Measurements from ENCODE around the gene B3GNT8.

Gene B3GNT8

GRCh38 chr19:41421314-41421713 lies 5.9 kb downstream of the B3GNT8 start:
- Histone ChIP-seq H3K4me1 (ENCODE audit: insufficient read depth, insufficient read length) (peaks cover 3% of the 10 kb centered on the region), H3K4me3 (ENCODE audit: insufficient read length, low read depth) (no peak overlapping the region), H3K36me3 (ENCODE audit: insufficient read depth, insufficient read length, low read length) (peaks cover 34% of the 10 kb centered on the region), H3K27me3 (ENCODE audit: insufficient read depth, insufficient read length) (no peaks in the 10 kb centered on the region), H3K9me3 (ENCODE audit: insufficient read depth, low read length) (no peaks in the 10 kb centered on the region), H3K9ac (ENCODE audit: insufficient read length, low read depth) (no peak overlapping the region)
- TF ChIP-seq YY1 (IDR thresholded peaks at IDR 0.05; ENCODE audit: insufficient read depth, insufficient read length) (no peak), SUZ12 (IDR thresholded peaks at IDR 0.05; ENCODE audit: extremely low read depth, insufficient read depth, insufficient read length) (no peak), ZNF274 (IDR thresholded peaks at IDR 0.05; ENCODE audit: low read depth, low read length) (no peak)
- no peak for DNase-seq (ENCODE audit: low read depth, low spot score)

GRCh38 chr19:41420101-41420880 lies 6.9 kb downstream of the B3GNT8 start:
- H3K9me3 ChIP-seq (ENCODE audit: insufficient read depth, low read length): no peaks in the 10 kb centered on the region
- TF ChIP-seq ZNF274 (IDR thresholded peaks at IDR 0.05; ENCODE audit: low read depth, low read length) (no peak), SUZ12 (IDR thresholded peaks at IDR 0.05; ENCODE audit: extremely low read depth, insufficient read depth, insufficient read length) (no peak), YY1 (IDR thresholded peaks at IDR 0.05; ENCODE audit: insufficient read depth, insufficient read length) (no peak)
- H3K9ac ChIP-seq (ENCODE audit: insufficient read length, low read depth): no peak overlapping the region
- H3K4me1 ChIP-seq (ENCODE audit: insufficient read depth, insufficient read length): no peaks in the 10 kb centered on the region
- peaks cover 31% of the 10 kb centered on the region for H3K36me3 ChIP-seq (ENCODE audit: insufficient read depth, insufficient read length, low read length)
- H3K27me3 ChIP-seq (ENCODE audit: insufficient read depth, insufficient read length): no peaks in the 10 kb centered on the region
- DNase-seq (ENCODE audit: low read depth, low spot score): no peak
- H3K4me3 ChIP-seq (ENCODE audit: insufficient read length, low read depth): no peak overlapping the region

GRCh38 chr19:41416194-41416674 lies 10.9 kb downstream of the B3GNT8 start:
- Histone ChIP-seq H3K36me3 (ENCODE audit: insufficient read depth, insufficient read length, low read length) (peaks cover 32% of the 10 kb centered on the region), H3K9ac (ENCODE audit: insufficient read length, low read depth) (no peak overlapping the region), H3K27me3 (ENCODE audit: insufficient read depth, insufficient read length) (no peaks in the 10 kb centered on the region), H3K9me3 (ENCODE audit: insufficient read depth, low read length) (no peaks in the 10 kb centered on the region), H3K4me1 (ENCODE audit: insufficient read depth, insufficient read length) (no peaks in the 10 kb centered on the region), H3K4me3 (ENCODE audit: insufficient read length, low read depth) (no peak overlapping the region)
- TF ChIP-seq ZNF274 (IDR thresholded peaks at IDR 0.05; ENCODE audit: low read depth, low read length) (no peak), YY1 (IDR thresholded peaks at IDR 0.05; ENCODE audit: insufficient read depth, insufficient read length) (no peak), SUZ12 (IDR thresholded peaks at IDR 0.05; ENCODE audit: extremely low read depth, insufficient read depth, insufficient read length) (no peak)
- DNase-seq (ENCODE audit: low read depth, low spot score): no peak

- TF ChIP-seq YY1 (IDR thresholded peaks at IDR 0.05; ENCODE audit: insufficient read depth, insufficient read length): no peak
- no peak for TF ChIP-seq ZNF274 (IDR thresholded peaks at IDR 0.05; ENCODE audit: low read depth, low read length)
- TF ChIP-seq SUZ12 (IDR thresholded peaks at IDR 0.05; ENCODE audit: extremely low read depth, insufficient read depth, insufficient read length): no peak
- H3K9ac ChIP-seq (ENCODE audit: insufficient read length, low read depth): no peak overlapping the region
- DNase-seq (ENCODE audit: low read depth, low spot score): no peak
- H3K4me3 ChIP-seq (ENCODE audit: insufficient read length, low read depth): no peak overlapping the region
- H3K36me3 ChIP-seq (ENCODE audit: insufficient read depth, insufficient read length, low read length): peaks cover 35% of the 10 kb centered on the region
- no peaks in the 10 kb centered on the region for H3K4me1 ChIP-seq (ENCODE audit: insufficient read depth, insufficient read length)
- no peaks in the 10 kb centered on the region for H3K9me3 ChIP-seq (ENCODE audit: insufficient read depth, low read length)
- no peaks in the 10 kb centered on the region for H3K27me3 ChIP-seq (ENCODE audit: insufficient read depth, insufficient read length)
These were observed 12.0 kb downstream of the B3GNT8 start for GRCh38 chr19:41415154-41415571.

- Histone ChIP-seq H3K27me3 (ENCODE audit: insufficient read depth, insufficient read length) (no peaks in the 10 kb centered on the region), H3K9ac (ENCODE audit: insufficient read length, low read depth) (no peak overlapping the region), H3K36me3 (ENCODE audit: insufficient read depth, insufficient read length, low read length) (peaks cover 35% of the 10 kb centered on the region), H3K4me3 (ENCODE audit: insufficient read length, low read depth) (no peak overlapping the region), H3K9me3 (ENCODE audit: insufficient read depth, low read length) (no peaks in the 10 kb centered on the region), H3K4me1 (ENCODE audit: insufficient read depth, insufficient read length) (no peaks in the 10 kb centered on the region)
- no peak for DNase-seq (ENCODE audit: low read depth, low spot score)
- TF ChIP-seq YY1 (IDR thresholded peaks at IDR 0.05; ENCODE audit: insufficient read depth, insufficient read length) (no peak), ZNF274 (IDR thresholded peaks at IDR 0.05; ENCODE audit: low read depth, low read length) (no peak), SUZ12 (IDR thresholded peaks at IDR 0.05; ENCODE audit: extremely low read depth, insufficient read depth, insufficient read length) (no peak)
These were observed 12.7 kb downstream of the B3GNT8 start for GRCh38 chr19:41414461-41414860.

GRCh38 chr19:41413947-41414346 lies 13.2 kb downstream of the B3GNT8 start:
- no peaks in the 10 kb centered on the region for H3K27me3 ChIP-seq (ENCODE audit: insufficient read depth, insufficient read length)
- peaks cover 32% of the 10 kb centered on the region for H3K36me3 ChIP-seq (ENCODE audit: insufficient read depth, insufficient read length, low read length)
- DNase-seq (ENCODE audit: low read depth, low spot score): no peak
- H3K4me1 ChIP-seq (ENCODE audit: insufficient read depth, insufficient read length): peaks cover 4% of the 10 kb centered on the region
- H3K4me3 ChIP-seq (ENCODE audit: insufficient read length, low read depth): no peak overlapping the region
- no peak overlapping the region for H3K9ac ChIP-seq (ENCODE audit: insufficient read length, low read depth)
- H3K9me3 ChIP-seq (ENCODE audit: insufficient read depth, low read length): no peaks in the 10 kb centered on the region
- TF ChIP-seq YY1 (IDR thresholded peaks at IDR 0.05; ENCODE audit: insufficient read depth, insufficient read length) (no peak), SUZ12 (IDR thresholded peaks at IDR 0.05; ENCODE audit: extremely low read depth, insufficient read depth, insufficient read length) (no peak), ZNF274 (IDR thresholded peaks at IDR 0.05; ENCODE audit: low read depth, low read length) (no peak)

- Histone ChIP-seq H3K9me3 (ENCODE audit: insufficient read depth, low read length) (no peaks in the 10 kb centered on the region), H3K36me3 (ENCODE audit: insufficient read depth, insufficient read length, low read length) (peaks cover 30% of the 10 kb centered on the region), H3K27me3 (ENCODE audit: insufficient read depth, insufficient read length) (no peaks in the 10 kb centered on the region), H3K9ac (ENCODE audit: insufficient read length, low read depth) (no peak overlapping the region), H3K4me3 (ENCODE audit: insufficient read length, low read depth) (no peak overlapping the region), H3K4me1 (ENCODE audit: insufficient read depth, insufficient read length) (peaks cover 4% of the 10 kb centered on the region)
- DNase-seq (ENCODE audit: low read depth, low spot score): no peak
- TF ChIP-seq SUZ12 (IDR thresholded peaks at IDR 0.05; ENCODE audit: extremely low read depth, insufficient read depth, insufficient read length) (no peak), YY1 (IDR thresholded peaks at IDR 0.05; ENCODE audit: insufficient read depth, insufficient read length) (no peak), ZNF274 (IDR thresholded peaks at IDR 0.05; ENCODE audit: low read depth, low read length) (no peak)
These were observed 14.2 kb downstream of the B3GNT8 start for GRCh38 chr19:41412953-41413352.

Data from NT2/D1 (cell line).